CD4-positive, alpha-beta T cell treated with Interleukin-1 beta for 1 hour (primary cell): ENCODE data around the gene NBEAL1.
"Not testable (repeated sequence)": the region's sequence is repeated elsewhere in the genome, so short reads cannot be mapped to it uniquely, and the experiment has no call there.

Experiments used
- DNase-seq, 2 donors: peaks; one replicate each; pipeline ENCODE4 v3.0.0-alpha.2; 2020 to 2022

The NBEAL1 gene

DNA sequence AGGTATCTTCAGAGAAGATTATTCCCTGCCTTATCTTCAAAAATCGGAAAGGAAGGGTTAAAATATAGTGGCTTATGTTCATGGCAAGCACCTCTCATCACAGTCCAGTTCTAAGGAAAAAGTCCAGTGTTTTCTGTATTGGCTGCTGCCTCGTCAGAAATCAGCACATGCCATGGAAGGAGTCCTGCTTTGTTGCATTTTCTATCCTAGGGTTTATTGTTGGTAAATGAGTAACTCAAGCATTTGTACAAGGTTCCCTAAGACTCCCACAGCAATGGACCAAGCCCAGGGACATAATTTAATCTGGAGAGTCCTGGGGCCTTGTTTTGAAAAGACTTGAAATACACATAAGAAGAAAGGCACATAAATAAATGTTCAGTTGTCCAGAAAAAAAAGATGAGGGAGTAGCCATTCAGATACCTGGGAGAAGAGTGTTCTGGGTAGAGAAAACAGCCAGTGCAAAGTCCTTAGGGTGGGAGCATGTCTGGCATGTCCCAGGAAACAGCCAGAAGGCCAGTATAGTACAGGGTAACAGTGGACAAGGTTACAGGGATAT is 26.4 kb downstream of the NBEAL1 start:
- DNase-seq, result no peak

DNA sequence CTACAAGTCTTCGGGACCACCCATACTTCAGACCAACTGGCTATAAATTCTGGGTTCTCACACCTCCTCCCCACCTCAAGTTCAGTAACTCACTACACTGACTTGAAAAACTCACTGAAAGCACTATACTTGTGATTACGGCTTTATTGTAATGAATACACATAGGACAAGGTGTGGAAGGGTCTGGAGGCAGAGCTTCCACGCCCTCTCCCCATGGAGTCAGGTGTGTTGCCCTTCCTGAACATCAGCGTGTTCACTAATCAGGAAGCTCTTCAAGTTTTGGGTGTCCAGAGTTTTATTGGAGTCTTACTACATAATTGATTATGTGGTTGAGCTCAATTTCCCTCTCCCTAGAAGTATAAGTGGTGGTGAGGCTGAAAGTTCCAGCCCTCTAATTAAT is 27.5 kb downstream of the NBEAL1 start:
- DNase-seq, result no peak

DNA sequence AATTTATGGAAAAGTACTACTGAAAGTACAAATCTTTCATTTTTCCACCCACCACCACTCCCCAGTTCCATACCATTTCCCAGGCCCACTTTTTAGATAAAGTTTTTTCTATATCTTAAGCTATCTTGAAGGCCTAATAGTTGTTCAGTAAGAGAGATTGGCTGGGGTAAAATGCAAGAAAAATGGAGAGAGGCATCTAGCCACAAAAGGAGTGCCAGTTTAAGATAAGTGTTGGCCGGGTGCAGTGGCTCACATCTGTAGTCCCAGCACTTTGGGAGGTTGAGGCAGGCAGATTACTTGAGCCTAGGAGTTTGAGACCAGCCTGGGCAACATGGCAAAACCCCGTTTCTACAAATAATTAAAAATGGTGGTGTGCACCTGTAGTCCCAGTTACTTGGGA is 28.6 kb downstream of the NBEAL1 start:
- no peak for DNase-seq

DNA sequence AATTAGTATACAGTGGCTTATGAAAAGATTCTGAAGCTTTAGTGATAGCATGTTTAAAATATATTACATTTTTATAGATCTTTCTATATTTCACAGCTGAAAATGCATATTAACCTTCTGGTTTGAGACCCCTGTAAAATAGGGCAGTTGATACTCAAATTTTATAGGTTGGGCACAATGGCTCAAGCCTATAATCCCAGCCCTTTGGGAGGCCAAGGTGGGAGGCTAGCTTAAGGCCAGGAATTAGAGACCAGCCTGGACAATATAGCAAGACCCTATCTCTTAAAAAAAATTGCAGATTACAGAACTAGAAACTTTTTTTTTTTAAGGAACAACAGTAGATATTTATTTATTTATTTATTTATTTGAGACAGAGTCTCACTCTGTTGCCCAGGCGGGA is 31.2 kb downstream of the NBEAL1 start:
- no peak for DNase-seq

DNA sequence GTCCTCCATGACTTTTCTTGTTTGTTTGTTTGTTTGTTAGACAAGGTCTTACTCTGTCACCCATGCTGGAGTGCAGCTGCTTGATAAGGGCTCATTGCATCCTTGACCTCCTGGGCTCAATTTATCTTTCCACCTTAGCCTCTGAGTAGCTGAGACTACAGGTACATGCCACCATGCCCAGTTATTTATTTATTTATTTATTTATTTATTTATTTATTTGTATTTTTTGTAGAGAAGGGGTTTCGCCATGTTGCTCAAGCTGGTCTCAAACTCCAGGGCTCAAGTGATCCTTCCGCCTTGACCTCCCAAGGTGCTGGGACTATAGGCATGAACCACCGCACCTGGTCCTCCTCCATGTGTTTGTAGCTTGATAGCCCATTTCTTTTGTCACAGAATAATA is 37.9 kb downstream of the NBEAL1 start:
- no peak for DNase-seq

DNA sequence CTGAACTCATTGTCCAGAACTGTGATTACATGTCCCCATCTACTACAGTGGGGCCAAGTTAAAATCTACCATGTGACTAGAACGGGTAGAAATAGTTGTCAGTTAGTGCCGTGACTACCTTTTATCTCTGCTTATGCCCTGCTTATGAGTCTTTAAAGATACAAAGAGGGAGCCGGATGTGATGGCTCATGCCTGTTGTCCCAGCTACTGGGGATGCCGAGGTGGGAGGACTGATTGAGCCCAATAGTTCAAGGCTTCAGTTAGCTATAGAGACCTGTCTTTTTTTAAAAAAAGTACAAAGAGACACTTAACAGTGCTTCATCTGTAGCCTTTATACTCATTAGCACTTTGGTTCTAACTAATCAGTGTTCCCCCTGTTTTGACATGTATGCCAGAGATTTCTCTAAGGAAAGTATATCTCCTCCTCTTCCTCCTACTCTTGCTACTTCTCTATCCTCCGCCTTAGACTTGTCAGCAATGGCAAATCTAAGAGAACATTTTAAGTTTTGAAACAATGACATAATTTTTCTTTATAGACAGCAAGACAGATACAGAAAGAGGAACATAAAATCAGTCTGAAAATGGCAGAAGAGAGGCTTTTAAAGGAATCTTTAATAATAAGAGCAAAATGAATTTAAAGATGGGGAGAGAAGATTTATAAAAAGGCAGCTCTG is 45.0 kb downstream of the NBEAL1 start:
- DNase-seq, result no peak

DNA sequence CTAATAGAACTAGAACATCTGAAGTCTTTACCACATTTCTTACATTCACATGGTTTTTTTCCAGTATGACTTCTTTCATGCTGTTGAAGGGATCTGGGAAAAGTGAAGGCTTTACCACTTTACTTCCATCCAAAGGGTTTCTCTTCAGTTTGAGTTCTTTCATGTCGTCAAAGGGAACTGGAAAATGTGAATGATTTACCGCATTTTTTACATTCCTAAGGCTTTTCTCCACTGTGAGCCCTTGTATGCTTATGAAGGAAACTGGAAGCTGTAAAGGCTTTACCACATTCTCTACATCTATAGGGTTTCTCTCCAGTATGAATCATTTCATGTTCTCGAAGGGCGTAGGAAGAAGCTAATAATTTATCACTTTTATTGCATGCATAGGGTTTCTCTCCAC is 46.7 kb downstream of the NBEAL1 start:
- no peak for DNase-seq

DNA sequence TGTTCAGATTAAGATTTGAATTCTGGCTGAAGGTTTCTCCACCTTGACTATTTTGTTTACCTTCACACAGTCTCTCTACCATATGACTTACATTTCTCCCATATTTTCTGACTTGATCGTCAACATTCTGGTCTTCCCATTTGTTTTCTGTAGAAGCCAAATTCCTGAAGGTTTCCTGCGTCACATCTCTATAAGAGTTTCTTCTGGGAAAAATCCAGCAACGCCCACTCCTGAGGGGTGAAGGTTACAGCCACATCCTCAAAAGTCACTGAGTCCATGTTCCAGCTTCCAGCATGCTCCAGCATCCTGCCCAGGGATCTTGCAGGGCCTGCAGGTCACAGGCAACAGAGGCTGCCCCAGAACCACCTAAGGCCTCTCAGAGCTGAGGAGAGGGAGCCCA is 47.5 kb downstream of the NBEAL1 start:
- no peak for DNase-seq

DNA sequence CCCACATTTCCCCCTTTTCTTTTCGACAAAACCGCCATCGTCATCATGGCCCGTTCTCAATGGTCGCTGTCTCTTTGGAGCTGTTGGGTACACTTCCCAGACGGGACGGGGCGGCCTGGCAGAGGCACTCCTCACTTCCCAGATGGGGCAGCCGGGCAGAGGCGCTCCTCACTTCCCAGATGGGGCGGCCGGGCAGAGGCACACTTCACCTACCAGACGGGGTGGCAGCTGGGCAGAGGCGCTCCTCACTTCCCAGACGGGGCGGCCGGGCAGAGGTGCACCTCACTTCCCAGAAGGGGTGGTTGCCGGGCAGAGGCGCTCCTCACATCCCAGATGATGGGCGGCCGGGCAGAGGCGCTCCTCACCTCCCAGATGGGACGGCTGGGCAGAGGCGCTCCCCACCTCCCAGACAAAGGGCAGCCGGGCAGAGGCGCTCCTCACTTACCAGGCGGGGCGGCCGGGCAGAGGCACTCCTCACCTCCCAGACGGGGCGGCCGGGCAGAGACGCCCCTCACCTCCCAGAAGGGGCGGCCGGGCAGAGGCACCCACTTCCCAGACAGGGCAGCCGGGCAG is 51.9 kb downstream of the NBEAL1 start:
- not testable (repeated sequence) for DNase-seq

DNA sequence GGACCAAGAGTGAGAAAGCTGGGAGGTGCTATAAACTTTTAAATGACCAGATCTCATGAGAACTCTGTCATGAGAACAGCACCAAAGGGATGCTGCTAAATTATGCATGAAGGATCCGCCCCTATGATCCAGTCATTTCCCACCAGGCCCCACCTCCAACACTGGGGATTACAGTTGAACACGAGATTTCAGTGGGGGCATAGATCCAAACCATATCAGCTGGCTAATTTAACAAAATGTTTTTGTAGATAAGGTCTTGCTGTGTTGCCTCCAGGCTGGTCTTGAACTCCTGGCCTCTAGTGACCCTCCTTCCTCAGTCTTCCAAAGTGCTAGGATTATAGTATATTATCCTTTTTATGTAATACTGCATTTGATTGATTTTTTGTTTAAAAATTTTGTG is 56.0 kb downstream of the NBEAL1 start:
- no peak for DNase-seq

DNA sequence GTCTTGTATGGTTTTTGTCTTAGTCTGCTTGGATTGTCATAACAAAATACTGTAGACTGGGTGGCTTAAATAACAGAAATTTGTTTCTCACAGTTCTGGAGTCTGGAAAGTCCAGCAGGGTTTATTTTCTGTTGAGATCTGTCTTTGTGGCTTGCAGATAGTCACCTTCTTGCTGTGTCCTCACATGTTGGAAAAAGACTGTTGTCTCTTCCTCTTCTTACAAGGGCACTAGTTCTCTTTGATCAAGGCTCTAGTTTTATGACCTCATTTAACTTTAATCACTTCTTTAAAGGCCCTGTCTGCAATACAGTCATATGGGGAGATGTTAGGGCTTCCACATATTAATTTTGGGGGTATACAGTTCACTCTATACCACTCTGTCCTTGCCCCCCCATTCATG is 56.5 kb downstream of the NBEAL1 start:
- DNase-seq, result no peak

DNA sequence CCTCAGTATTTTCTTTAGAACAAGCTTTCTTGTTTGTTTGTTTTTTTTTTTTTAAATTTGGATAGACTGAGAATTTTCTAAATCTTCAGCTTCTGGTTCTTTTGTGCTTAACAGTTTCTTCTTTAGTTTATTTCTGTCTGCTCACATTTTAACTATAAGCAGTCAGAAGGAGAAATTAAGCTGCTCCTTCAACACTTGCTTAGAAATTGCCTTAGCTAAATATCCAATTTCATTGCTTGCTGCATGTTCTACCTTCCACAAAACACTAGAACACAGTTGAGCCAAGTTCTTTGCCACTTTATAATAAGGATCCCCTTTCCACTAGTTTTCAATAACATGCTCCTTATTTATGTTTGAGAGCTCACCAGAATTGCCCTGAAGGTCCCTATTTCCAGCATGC is 57.7 kb downstream of the NBEAL1 start:
- no peak for DNase-seq

DNA sequence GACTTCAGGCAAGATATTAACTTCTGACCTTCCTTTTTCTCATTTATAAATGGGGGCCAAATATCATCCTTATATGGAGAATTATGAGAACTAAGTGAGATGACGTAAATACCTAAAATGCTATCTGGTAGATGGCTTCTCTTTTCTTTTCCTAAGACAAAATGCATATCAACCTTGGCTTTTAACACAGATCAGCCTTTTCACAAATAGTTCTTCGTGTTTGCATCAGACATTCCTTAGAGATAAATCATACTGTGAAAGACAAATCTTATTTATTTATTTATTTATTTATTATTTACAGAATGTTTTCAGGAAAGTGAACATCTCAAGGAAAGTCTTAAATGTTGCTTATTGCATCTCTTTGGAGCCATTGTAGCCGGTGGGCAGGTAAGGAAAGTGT is 62.8 kb downstream of the NBEAL1 start:
- DNase-seq, result no peak

DNA sequence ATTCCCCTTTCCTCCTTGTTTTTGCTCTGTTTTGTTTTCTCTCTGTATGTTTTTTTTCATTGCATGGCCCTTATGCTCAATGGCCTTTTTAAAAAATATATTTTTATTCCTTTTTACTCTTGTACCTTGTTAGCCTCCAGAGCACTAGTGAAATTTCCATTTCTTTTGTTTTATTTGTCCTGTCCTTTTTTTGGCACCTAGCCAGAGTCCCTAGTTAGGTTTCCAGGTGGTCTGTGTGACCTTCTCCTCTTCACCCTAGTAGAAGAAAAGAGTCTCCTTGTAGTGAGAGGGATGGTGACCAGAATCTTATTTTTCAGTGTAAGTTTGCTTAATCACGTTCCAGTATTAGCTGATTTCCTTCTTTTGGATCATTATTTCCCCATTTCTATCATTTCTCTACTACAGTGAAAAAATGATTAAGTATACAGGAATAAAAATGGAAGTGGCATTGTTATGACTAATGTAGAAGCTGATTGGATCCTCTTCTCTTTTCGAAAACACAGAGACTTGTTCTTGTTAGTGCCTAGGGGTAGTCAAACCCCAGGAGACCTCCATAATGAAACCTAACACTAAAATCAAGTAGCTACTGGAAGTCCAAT is 65.9 kb downstream of the NBEAL1 start:
- DNase-seq, result no peak

DNA sequence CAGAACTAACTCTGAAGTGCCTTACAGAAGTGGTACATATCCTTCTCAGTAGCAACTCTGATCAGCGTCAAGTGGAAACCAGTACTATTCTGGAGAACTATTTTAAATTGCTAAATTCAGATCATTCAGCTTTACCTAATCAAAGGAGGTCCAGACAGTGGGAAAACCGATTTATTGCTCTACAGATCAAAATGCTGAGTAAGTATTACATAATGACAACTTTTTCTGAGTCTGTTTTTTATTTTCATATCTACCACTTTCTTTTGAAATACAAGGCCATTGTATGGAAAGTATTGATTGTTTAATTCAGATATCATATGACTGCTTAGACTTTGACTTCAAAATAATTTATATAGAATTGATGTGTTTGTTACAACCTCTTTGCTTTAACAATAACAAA is 68.7 kb downstream of the NBEAL1 start:
- no peak for DNase-seq

DNA sequence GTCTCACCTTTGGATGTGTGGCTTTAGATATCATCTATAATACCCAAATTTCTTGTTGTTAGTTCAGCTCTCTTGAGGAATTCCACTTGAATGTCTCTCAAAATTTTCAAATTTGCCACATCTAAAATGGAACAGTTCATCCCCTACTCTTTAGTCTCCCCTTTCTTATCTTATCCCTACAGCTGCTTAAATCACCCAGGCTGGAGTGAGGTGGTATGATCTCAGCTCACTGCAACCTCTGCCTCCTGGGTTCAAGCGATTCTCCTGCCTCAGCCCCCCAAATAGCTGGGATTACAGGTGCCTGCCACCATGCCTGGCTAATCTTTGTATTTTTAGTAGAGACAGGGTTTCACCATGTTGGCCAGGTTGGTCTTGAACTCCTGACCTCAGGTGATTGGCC is 71.7 kb downstream of the NBEAL1 start:
- not testable (repeated sequence) for DNase-seq

DNA sequence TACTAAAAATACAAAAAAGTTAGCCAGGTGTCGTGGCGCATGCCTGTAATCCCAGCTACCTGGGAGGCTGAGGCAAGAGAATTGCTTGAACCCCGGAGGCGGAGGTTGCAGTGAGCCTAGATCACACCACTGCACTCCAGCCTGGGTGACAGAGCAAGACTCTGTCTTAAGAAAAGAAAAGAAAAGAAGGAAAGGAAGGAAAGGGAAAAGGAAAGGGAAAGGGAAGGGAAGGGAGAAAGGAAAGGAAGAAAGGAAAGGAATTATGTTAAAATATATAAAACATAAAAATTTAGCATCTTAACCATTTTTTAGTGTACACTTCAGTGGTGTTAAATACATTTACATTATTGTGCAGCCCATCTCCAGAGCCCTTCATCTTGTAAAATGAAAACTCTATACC is 76.0 kb downstream of the NBEAL1 start:
- not testable (repeated sequence) for DNase-seq

DNA sequence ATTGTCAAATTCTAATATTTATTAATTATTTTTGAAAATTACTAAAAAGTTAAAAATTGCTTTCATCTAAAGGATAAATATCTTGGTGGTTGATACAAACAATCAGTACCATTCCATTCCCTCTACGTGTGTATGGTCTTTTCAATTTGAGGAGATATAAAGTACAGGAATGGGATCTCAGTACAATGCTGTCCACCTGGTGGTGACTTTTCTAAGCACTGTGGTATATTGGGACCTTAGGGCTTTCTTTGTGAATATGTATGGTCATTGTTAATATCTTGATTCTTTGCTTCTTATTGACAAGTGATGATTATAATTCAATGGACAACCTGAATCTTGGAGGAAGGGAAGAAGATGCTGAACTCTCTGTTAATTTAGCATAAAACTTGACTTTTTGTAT is 83.1 kb downstream of the NBEAL1 start:
- DNase-seq, result no peak

DNA sequence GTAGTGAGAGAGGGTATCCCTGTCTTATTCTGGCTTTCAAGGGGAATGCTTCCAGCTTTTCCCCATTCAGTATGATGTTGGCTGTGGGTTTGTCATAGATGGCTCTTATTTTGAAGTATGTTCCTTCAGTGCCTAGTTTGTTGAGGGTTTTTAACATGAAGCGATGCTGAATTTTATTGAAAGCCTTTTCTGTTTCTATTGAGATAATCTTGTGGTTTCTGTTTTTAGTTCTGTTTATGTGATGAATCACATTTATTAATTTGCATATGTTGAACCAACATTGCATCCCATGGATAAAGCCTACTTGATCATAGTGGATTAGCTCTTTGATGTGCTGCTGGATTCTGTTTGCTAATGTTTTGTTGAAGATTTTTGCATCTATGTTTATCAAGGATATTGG is 87.7 kb downstream of the NBEAL1 start:
- DNase-seq, result not testable (repeated sequence)

DNA sequence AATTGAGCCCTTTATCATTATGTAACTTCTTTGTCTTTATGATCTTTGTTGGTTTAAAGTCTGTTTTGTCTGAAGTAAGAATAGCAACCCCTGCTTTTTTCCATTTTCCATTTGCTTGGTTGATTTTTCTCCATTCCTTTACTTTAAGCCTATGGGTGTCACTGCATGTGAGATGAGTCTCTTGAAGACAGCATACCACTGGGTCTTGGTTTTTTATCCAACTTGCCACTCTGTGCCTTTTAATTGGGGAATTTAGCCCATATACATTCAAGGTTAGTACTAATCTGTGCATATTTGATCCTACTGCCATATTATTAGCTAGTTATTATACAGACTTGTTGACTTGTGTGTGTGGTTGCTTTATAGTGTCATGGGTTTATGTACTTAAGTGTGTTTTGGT is 89.6 kb downstream of the NBEAL1 start:
- DNase-seq, result no peak

DNA sequence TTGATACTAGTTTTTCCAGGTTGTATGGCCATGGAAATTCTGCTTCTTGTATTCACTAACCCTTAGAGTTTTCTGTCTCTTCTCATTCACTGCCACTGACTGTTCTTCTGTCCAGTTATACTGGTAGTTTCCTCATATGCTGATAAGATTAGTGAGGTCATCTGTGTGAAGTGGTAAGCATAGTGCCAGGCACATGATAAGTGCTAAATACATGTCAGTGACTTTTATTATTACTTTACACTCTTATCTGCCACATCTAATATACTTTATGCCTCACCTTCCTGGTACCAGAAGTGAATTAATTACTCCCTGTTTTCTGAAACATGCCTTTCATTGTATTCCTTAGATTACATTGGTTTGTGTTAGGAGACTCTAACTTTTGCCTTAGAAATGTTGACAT is 91.3 kb downstream of the NBEAL1 start:
- no peak for DNase-seq

DNA sequence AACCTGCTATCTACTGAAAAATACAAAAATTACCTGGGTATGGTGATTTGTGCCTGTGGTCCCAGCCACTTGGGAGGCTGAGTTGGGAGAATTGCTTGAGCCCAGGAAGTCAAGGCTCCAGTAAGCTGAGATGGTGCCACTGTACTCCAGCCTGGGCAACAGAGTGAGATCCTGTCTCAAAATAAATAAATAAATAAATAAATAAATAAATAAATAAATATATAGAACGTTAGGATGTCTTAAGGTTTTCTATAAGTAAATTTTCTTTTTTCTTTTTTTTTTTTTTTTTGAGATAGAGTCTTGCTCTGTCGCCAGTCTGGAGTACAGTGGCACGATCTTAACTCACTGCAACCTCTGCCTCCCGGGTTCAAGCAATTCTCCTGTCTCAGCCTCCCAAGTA is 95.8 kb downstream of the NBEAL1 start:
- not testable (repeated sequence) for DNase-seq

DNA sequence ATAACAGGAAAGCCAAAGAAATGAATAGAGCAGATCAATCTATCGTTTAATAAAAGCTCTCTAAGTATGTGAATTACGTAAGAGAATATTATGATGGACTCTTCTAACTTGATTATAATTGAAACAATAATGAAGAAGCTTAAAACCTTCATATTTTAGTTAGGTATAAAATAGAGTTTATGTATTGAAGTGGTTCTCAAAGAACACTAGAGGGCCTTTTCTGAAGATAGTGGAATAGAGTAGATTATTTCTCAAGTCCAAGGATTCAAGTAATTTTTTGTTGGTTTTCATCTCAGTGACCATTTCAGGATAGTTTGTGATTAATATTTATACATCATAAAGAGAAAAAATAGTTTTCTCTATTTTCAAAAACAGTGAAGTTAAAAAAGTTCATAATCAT is 97.7 kb downstream of the NBEAL1 start:
- DNase-seq, result no peak

DNA sequence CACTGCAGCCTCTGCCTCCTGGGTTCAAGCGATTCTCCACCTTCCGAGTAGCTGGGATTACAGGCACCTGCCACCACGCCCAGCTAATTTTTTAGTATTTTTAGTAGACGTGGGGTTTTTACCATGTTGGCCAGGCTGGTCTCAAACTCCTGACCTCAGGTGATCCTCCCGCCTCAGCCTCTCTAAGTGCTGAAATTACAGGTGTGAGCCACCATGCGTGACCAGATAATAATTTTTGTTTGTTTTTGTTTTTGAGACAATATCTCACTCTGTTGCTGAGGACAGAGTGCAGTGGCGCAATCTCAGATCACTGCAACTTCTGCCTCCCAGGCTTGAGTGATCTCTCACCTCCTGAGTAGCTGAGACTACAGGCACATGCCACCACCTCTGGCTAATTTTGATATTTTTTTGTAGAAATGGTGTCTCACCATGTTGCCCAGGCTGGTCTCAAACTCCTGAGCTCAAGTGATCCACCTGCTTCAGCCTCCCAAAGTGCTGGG is 100.6 kb downstream of the NBEAL1 start:
- DNase-seq, result not testable (repeated sequence)
